RPMI8226 (cell line): ENCODE results near the gene BRD3OS.

Source experiments
- DNase-seq: peaks from one replicate; pipeline ENCODE4 v3.0.0-alpha.2; 2015

The BRD3OS gene

DNA sequence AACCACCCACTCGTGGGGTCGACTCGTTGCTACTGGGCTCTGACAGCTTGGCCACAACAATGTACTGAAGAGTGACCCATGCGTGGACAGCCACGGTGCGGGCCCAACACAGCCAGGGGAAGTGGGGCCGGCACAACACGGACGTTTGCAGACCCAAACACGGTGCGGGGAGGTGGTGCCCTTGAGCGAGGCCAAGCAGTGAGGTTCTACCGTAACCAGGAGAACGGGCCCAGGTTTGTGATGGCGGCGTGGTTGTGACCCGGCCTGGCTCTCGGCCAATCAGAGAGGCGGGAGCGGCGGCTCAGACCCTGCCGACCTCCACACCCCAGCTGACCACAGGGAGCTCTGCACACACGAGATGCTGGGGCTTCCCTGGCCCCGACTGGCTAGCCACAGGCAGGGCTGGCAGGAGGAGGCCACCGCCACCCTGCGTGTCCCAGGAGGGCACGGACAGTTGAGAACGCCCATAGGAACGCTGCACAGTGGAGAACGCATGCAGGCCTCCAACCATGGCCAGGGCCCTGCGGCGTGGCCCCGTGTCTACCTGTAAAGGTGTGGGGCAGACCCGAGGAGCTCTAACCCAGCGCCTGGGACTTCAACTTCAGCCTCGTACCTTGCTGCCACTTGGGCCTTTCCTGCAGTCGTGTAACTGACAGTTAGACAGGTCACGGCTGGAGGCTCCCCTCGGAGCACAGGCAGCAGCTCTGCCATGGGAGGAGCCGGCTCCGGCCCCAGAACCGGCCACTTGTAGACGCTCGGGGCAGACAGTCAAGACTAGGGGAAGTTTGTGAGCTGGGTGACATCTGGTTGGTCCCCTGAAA lies 28.9 kb downstream of the BRD3OS start:
- DNase-seq: no peak

DNA sequence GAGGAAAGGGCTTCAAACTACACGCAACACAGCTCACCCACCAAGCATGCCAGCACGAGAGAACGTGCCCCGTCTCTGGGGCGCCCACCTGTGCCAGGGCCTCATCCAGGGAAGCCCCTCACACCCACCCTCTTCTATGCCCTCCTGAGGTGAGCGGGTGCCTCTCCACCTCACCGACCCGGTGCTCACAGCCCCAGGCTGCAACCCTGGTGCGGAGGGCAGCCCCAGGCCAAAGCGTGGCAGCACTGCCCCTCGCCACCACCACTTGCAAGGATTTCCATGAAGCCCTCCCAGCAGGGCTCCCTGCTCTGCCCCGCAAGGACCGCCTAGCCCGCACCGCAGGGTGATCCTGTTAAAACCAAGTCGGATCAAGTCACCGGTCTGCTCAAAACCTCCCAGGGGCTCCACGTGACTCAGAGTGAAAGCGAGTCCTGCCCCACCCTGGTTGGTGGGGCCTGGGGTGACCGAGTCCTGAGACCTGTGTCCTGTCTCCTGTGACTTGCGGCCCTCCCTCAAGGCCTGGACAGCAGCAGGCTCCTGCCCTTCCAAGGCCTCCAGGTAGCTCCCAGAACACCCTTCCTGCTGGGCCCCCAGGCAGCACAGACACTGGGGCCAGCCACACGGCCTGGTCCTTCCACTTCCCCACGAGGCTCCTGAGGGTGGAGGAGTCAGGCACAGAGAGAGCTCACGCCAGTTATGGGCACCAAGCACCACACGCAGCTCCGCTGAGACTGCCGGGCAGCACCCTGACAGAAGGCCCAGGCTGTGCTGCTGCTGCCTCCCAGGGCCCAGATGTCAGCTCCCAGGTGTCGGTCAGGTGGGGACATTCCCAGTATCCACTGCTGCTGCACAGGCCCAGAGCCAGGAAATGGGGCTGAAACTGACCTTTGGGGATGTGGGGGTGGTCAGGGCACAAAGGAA lies 29.9 kb downstream of the BRD3OS start:
- no peak for DNase-seq

DNA sequence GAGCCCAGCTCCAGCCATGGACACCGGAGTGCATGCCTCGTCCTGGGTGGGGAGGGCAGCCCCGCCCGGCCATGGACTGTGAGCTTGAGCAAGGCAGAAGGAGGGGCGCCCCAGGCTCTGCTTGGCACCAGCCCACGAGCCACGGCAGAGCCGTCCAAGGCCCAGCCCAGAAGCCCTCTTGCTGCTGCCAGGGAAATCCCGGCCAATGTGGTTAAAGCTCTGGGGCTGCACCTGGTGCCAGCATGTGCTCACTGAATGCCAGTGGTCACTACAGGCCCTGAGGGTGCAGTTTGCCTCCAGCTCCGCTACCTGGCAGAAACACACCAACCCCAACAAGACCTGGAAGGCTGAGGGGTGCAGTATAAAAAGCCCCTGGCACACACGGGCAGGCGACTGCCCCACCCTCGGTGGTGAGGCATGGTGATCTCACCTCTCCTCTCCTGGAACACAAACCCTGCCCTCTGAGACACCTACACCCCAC lies 30.7 kb downstream of the BRD3OS start:
- DNase-seq: peak; percentile 93

DNA sequence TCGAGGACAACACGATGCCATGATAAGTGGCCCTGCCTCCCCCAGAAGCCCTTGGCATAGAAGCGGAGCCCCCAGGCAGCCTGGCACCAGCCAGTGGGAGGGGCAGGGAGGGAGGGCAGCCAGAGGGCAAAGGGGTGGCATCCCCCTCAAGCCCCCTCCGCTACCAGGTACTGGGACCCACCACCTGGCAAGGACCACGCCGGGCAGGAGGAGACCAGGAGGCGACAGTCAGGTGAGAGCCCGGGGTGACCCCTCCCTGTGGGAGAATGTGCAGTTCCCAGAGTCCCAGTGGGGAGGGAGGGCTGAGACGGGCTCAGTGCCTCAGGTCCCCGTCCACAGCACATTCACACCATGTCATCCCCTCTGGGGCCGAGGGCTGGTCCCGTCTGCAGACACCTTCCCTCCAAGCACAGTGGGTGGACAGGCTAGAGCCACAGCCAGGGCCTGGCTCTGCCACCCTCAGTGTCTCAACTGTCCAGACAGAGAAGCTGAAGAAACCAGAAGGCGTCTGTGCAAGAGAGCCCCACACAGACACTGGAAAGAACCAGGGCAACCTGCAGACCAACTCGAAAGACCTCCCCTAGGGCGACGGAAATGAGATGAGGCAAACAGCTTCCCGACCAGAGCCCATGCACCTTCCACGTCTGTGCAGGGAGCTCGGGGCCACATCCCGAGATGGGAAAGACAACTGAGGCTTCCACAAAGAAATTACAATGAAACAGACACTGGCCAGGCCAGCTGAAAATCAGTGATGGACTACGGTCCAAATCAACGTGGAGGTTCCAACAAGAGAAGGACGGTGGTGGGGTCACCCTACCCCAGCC lies 31.4 kb downstream of the BRD3OS start:
- no peak for DNase-seq

DNA sequence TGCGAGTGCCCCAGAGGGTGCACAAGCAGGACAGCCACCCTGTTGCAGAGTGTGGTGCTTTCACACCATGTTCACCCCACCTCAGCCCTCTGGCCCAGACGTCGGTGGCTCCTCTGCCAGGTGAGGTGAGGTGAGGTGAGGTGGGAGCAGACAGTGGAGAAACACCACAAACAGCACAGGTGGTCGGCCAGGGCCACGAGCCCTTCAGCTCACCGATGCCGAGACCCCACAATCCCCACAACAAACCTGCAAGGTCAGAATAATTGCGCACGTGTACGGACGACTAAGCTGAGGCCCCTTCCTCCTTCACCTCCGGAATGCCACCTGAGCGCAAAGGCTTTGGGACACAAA lies 32.0 kb downstream of the BRD3OS start:
- DNase-seq: no peak

DNA sequence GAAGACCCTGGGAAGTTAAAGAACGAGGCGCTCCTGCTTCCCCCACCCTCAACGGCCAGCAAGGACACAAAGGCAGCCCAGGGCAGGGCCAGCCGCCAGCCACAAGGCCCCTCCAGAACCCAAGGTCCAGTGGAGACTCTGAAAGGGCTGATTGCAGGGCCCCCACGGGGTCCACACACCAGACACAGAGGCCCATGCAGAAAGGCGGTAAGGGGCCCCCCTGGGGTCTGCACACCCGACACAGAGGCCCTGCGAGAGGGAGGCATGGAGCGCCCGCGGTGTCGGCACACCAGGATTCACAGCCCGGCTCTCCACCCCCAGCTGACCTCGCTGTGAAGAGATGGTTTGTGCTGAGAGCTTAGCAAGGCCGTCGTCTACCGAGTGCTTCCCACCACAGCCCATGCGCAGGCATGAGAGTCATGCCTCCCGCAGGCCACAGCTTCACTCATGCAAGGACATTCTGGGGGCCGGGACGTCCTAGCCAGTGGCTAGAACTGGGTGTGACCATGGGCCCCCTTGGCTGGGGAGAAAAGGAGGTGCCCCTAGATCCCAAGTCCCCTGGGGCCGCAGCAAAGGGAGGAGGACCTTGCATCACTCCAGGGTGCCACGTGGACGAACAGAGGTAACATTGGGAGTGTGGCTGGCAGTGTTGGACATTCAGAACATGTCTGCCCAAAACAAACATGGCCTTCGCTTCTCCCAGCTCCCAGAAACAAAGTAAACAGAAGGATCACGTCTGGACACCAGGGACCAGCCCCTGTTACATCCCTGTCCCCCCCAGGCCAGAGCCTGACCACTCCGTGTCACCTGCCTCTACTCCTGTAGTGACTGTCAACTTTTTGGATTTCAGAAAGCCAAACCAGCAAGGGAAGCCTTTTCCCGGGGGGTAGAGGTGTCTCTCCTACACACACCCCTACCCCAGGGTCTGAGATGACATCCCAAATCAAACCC lies 32.7 kb downstream of the BRD3OS start:
- no peak for DNase-seq

DNA sequence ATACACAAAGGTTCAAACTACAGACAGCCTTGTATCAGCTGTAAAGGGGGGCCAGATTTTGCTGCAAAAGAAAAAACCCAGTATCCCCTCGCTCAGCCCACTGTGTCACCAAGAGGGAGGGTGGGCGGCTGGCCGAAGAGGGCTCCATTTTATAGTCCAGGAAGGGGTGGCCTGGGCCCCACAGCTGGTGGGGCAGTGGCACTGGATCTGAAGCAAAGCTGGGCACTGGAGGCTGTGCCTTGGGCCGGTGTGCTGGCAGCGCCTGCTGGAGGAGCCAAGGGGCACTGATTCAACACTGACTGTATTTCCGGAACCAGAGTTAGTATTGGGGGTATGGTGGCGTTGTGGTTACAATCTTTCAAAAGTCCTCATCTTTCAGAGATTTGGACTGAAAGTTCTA lies 33.4 kb downstream of the BRD3OS start:
- DNase-seq: no peak

DNA sequence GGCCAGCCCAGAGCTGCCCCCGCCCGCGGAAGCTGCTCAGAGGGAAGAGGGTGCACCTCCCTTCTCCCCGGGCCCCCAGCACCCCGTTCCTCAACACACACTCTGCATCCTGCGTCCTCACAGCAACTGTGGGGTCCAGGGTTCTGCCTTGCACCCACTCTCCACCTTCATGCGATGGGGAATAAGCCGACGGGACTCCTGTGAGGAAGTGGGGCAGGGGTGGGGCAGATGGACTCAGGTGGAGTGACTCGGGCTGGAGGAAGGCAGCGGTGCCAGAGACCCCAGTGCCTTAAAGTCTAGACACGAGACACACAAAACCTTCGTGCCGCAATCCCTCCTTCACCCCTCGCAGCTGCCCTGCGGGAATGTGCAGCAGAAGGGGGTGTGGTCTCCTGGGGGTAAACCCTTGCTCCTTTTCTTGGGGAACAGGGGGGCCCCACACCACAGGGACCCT lies 33.9 kb downstream of the BRD3OS start:
- no peak for DNase-seq

DNA sequence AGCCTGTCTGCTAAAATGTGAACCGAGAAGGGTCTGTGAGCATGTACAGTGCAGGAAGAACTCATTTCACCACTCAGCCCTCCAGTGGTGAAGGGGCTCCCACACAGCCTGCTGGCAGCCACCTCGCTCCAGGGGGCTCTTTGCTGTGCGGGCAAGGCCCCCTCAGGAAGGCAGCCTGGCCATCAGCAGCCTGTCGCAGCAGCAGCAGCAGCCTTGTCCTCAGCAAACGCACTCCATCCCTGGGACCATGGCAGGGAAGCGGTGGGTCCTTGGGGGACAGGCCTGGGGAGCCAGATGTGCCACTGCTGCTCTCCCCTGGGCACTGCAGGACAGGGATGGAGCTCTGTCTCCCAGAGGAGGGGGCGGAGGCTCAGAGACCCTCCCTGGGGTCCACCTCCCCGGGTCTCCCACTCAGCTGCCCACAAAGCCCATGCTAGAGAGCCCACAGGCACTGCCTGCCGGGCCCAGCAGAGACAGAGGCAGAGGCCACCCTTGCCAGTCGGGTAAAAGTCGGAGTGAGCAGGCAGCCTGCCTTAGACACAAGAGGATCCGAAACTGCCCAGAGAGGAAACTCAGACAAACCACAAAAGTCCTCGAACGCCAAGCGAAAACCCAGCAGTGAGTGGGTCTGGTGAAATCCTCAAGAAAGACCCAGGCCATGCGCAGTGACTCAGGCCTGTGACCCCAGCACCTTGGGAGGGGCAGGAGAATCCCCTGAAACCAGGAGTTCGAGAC lies 34.5 kb downstream of the BRD3OS start:
- peak; percentile 94 for DNase-seq

DNA sequence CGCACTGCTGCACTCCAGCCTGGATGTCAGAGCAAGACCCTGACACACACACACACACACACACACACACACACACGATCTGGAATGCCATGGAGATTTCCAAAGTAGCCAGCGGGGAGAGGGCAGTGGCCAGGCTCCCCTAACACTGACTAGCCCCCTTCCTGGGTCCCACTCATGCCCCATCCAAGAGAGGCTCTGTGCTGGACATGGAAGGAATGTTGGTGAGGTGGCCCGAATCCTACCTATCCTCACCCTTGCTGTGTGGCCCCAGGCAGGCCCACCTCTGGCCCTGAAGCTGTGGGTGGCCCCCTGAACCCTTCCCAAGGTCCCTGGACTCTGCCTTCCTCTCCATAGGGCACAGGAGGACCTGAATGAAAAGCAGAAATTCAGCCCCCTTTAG lies 35.3 kb downstream of the BRD3OS start:
- DNase-seq: no peak

DNA sequence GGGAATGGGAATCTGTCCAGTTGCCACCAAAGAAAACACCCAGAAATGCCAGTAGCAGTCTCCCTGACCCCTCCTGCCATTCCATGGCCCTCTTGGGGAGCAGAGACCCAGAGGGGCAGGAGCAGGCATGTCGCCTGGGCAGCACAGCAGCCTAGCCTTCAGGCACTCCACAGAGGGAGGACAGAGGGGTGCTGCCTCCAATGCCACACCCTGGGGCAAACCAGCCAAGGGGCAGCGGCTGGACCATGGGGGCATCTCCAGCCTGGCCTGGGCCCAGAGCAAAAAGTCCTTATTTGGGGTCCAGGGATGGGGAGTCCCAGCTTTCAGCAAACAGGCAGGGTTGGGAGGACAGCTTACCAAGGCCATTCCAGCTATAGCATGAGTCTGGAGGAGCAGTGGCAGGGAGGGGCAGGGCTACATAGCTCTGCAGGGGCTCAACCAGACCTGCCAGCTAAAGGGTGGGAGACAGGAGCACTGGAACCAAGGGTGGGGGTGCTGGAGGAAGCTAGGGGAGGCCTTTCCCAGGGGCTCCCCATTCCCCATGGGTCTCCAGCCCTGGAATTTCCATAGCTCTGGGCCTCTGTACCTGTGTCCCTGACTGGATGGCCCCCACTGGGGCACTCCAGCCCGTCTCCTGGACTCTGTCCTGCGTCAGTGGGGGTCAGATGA lies 35.9 kb downstream of the BRD3OS start:
- no peak for DNase-seq

DNA sequence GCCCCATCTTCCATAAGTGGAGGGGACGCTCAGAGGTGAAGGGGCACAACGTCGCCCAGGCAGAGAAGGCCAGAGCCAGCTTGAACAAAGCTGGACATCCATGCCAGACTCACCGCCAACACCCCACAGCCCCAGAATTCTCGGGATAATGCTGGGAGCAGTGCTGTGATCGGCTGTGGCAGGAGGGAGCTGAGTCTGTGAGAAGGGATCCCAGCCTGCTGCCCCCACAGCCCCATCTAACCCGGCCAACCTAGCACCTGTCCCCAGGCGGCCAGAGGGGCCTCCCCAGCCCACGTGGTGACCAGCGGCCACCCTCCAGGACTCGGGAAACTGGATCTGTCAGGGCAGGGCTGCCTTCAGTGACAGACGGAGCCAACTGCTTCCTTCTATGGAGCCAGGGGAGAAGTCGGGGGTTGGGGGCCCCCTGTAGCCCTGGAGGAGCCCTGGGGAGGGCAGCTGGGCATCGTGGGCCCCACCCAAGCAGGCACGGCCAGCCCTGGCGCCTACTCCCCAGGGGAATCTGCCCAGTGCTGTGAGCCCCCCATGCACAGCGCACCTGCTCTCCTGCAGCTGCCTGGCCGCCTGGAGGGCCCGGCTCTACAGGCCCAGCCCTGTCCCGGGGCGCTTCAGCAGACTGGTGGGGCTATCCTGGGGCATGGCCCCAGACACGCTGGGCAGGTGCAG lies 36.5 kb downstream of the BRD3OS start:
- DNase-seq: no peak

DNA sequence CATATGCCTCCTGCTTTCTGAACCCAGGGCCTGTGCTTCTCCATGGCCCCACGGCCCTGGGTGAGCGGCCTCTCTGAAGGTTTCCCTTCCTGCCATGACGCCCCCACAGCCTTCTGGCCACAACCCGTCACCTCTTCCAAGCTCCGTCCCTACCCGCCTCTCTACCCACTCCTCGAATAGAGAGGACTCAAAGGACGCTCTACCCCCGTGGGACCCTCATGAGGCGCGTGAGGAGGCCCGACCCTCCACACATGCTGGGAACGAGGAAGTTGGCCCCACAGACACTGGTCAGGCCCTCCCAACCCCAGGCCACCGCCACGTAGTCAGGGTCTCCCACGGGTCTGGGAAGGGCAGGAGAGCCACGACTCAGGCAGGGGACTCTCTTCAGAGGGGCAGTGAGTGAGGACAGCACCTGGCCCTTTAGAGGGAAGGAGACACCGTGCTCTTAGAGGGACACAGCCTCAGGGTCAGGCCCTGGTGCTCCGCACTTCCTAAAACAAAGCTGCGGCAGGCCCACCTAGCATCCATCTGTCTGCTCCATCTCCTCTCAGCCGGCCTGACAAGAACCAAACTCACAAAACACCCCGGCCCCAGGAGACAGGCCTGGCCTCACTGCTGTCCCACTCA lies 37.3 kb downstream of the BRD3OS start:
- no peak for DNase-seq

DNA sequence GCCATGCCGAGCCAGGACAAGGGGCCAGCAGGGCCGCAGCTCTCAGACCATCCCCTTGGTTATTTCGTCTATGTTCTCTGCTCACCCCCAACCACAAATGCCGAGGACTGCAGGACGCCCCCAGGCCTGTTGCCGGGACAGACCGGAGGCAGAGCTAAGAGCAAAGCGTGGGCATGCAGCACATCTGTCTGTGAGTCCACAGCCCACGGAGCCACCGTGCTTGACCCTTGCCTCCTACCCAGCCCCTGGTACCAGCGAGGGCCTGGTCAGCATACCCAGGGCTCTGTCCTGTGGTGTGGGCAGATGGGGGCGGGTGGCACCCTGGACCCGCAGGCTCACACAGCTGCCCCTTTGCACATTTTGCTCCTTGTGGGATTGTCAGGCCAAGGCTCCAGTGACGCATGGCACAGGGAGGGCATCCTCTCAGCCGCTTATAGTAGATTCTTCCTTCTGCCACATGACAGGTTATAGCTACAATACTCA lies 37.8 kb downstream of the BRD3OS start:
- DNase-seq: no peak

DNA sequence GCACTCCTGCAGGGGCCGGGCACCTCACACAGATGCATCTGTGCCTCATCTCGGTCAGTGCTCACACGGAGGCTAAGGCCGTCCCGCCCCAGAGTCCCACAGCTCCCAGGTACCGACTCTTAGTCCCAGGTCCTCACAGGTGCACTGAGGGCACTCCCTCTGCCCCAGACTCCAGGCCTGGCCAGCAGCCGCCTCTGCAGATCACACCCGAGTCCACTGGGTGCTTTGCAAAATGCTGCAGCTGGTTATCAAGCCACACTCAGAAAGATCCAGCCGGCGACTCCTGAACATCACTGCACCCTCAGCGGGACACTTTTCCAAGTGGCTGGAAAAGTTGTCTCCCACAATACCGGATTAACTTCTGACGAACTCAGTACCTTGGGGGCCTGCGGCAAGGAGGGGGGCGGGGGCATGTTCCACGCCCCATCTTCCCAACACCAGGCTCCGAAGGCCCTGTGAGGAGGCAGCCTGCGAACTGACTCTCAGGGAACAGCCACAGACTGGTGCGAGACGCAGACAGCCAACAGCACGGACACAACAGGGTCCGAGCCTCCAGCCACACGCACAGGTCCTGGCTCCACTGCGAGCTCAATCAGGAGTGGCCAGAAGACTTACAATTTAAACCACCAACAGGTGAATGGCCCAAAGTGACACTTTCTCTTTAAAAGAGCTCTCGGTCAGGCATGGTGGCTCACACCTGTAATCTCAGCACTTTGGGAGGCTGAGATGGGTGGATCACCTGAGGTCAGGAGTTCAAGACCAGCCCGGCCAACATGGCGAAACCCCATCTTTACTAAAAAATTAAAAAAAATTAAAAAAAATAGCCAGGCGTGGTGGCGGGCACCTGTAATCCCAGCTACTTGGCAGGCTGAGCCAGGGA lies 38.5 kb downstream of the BRD3OS start:
- no peak for DNase-seq

DNA sequence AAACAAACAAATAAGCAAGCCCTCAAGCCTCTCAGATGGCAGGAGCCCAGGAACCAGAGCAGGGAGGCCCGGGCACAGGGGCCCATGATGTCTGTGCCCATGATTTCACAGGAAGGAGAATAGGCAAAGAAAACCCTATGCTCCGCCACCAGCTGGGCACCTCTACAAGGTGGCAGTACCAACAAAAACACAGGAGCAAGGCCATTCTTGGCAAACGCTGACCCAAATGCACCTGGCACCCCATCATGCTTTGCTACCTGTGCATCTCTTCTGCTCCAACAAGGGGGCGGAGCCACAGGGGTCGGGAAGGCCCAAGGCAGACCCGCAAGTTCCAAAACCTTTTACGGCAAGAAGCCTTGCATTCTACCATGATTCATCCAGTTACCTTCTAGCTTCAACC lies 39.4 kb downstream of the BRD3OS start:
- DNase-seq: no peak

DNA sequence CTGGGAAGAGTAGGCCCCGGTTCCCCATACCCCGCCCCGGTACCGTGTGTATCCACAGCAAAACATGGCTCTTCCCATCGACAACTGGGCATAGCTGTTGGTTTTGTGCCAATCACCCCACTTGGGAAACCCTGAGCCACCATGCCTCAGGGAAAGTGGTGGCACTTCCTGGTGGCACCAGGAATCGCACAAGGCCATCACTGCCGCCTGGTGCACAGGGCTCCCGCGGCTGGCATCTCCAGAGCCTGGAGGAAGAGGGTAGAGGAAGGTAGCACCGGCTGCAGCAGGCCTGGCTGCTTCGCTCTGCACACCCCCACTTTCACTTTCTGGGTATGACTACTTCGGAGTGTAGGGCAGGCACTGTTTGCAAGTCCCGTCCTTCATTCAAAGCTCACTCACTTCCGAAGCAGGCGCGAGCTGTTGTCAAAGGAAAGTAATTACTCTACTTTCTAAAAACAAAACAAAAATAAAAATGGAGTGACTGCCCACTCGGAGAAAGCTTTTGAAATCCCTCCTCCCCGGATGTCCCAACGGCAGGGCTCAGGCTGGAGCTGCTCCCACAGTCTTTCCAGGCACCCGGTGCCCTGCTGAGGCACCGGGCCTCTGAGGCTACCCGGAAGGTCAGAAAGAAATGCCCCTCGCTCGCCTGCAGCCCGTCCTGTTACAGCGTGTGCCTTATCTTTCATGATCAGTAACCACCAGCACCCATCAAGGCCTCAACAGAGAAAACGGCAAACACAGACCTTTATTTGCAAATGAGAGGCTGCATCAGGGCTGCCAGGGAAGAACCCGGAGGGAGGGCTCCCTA lies 40.5 kb downstream of the BRD3OS start:
- no peak for DNase-seq
